HG03175 (cell line): ENCODE results near the gene DNMT1.
"Not testable (repeated sequence)": the region's sequence is repeated elsewhere in the genome, so short reads cannot be mapped to it uniquely, and the experiment has no call there.

ENCODE experiments used
- ATAC-seq: cut with Tn5 transposase; IDR thresholded peaks from one replicate; pipeline ENCODE4 v1.9.1; 2021; ENCODE audit warnings: mild to moderate bottlenecking, moderate library complexity; ENCODE audit not compliant: unreplicated experiment

DNMT1 gene

GRCh38 chr19:10187315-10187714 lies 7.4 kb downstream of the DNMT1 start:
- no peak for ATAC-seq

GRCh38 chr19:10184636-10185035 lies 10.1 kb downstream of the DNMT1 start:
- no peak for ATAC-seq

- no peak for ATAC-seq
Observed at GRCh38 chr19:10183926-10184325, 10.8 kb downstream of the DNMT1 start.

GRCh38 chr19:10182847-10183246 lies 11.9 kb downstream of the DNMT1 start:
- ATAC-seq = no peak

GRCh38 chr19:10182076-10182475 lies 12.7 kb downstream of the DNMT1 start:
- ATAC-seq = no peak

- no peak for ATAC-seq
Observed at GRCh38 chr19:10180459-10180858, 14.3 kb downstream of the DNMT1 start.

GRCh38 chr19:10180024-10180423 lies 14.7 kb downstream of the DNMT1 start:
- not testable (repeated sequence) for ATAC-seq

- no peak for ATAC-seq
Observed at GRCh38 chr19:10173527-10173926, 21.2 kb downstream of the DNMT1 start.

- no peak for ATAC-seq
Observed at GRCh38 chr19:10168386-10168948, 26.3 kb downstream of the DNMT1 start.

- no peak for ATAC-seq
Observed at GRCh38 chr19:10167459-10167858, 27.3 kb downstream of the DNMT1 start.

- ATAC-seq = not testable (repeated sequence)
Observed at GRCh38 chr19:10166501-10166900, 28.3 kb downstream of the DNMT1 start.

GRCh38 chr19:10166046-10166445 lies 28.7 kb downstream of the DNMT1 start:
- no peak for ATAC-seq

GRCh38 chr19:10163536-10163935 lies 31.2 kb downstream of the DNMT1 start:
- ATAC-seq = no peak

- ATAC-seq = no peak
Observed at GRCh38 chr19:10159610-10160009, 35.1 kb downstream of the DNMT1 start.

GRCh38 chr19:10158485-10158884 lies 36.3 kb downstream of the DNMT1 start:
- no peak for ATAC-seq

GRCh38 chr19:10158071-10158470 lies 36.7 kb downstream of the DNMT1 start:
- no peak for ATAC-seq

GRCh38 chr19:10155839-10156238 lies 38.9 kb downstream of the DNMT1 start:
- ATAC-seq = no peak

GRCh38 chr19:10152100-10152499 lies 42.7 kb downstream of the DNMT1 start:
- ATAC-seq = no peak

GRCh38 chr19:10151521-10151920 lies 43.2 kb downstream of the DNMT1 start:
- no peak for ATAC-seq

GRCh38 chr19:10149427-10149826 lies 45.3 kb downstream of the DNMT1 start:
- ATAC-seq = no peak

- ATAC-seq = no peak
Observed at GRCh38 chr19:10146142-10146541, 48.6 kb downstream of the DNMT1 start.

- no peak for ATAC-seq
Observed at GRCh38 chr19:10145031-10145430, 49.7 kb downstream of the DNMT1 start.

GRCh38 chr19:10144361-10144760 lies 50.4 kb downstream of the DNMT1 start:
- no peak for ATAC-seq
